ENCODE data around the gene KLC3. TPM values are rescaled to one million over a fixed set of nuclear protein-coding genes. Genes with fewer than 3 reads are reported as not detected.

The KLC3 gene
- total RNA-seq, 1 donor from 2014 or later: 8.9 TPM

GRCh38 chr19:45322311-45322710 is 18.2 kb upstream of the KLC3 start:
- Histone ChIP-seq H3K36me3 (ENCODE audit: control insufficient read depth, insufficient read depth, low read length) (no peaks in the 10 kb centered on the region), H3K27me3 (ENCODE audit: control insufficient read depth, insufficient read depth, low read length) (peaks cover 30% of the 10 kb centered on the region), H3K4me3 (ENCODE audit: low read depth, low read length) (no peak overlapping the region)
- DNase-seq (ENCODE audit: low read depth): no peak
- no peak for TF ChIP-seq CTCF (IDR thresholded peaks at IDR 0.05; ENCODE audit: insufficient read depth, low read length, poor library complexity, severe bottlenecking)

- DNase-seq (ENCODE audit: low read depth): no peak
- no peak for TF ChIP-seq CTCF (IDR thresholded peaks at IDR 0.05; ENCODE audit: insufficient read depth, low read length, poor library complexity, severe bottlenecking)
- peak within 1 kb of the TSS; percentile 15 for H3K4me3 ChIP-seq (ENCODE audit: low read depth, low read length)
- peaks cover 26% of the 10 kb centered on the region for H3K27me3 ChIP-seq (ENCODE audit: control insufficient read depth, insufficient read depth, low read length)
- no peaks in the 10 kb centered on the region for H3K36me3 ChIP-seq (ENCODE audit: control insufficient read depth, insufficient read depth, low read length)
These were observed 17.7 kb upstream of the KLC3 start, which contains the start of gene CKM for GRCh38 chr19:45322744-45323281. TSS of gene CKM (minus strand) at chr19:45322875. CDS start at chr19:45319713, 3,162 bp downstream.

- H3K27me3 ChIP-seq (ENCODE audit: control insufficient read depth, insufficient read depth, low read length): peaks cover 21% of the 10 kb centered on the region
- no peaks in the 10 kb centered on the region for H3K36me3 ChIP-seq (ENCODE audit: control insufficient read depth, insufficient read depth, low read length)
- no peak for TF ChIP-seq CTCF (IDR thresholded peaks at IDR 0.05; ENCODE audit: insufficient read depth, low read length, poor library complexity, severe bottlenecking)
- peak overlapping the region; percentile 15 for H3K4me3 ChIP-seq (ENCODE audit: low read depth, low read length)
- no peak for DNase-seq (ENCODE audit: low read depth)
These were observed 16.9 kb upstream of the KLC3 start for GRCh38 chr19:45323671-45324081.

GRCh38 chr19:45324349-45324907 is 16.1 kb upstream of the KLC3 start:
- Histone ChIP-seq H3K27me3 (ENCODE audit: control insufficient read depth, insufficient read depth, low read length) (peaks cover 17% of the 10 kb centered on the region), H3K36me3 (ENCODE audit: control insufficient read depth, insufficient read depth, low read length) (no peaks in the 10 kb centered on the region), H3K4me3 (ENCODE audit: low read depth, low read length) (no peak overlapping the region)
- TF ChIP-seq CTCF (IDR thresholded peaks at IDR 0.05; ENCODE audit: insufficient read depth, low read length, poor library complexity, severe bottlenecking): no peak
- DNase-seq (ENCODE audit: low read depth): no peak

GRCh38 chr19:45327404-45328143 is 13.0 kb upstream of the KLC3 start:
- Histone ChIP-seq H3K27me3 (ENCODE audit: control insufficient read depth, insufficient read depth, low read length) (peaks cover 17% of the 10 kb centered on the region), H3K36me3 (ENCODE audit: control insufficient read depth, insufficient read depth, low read length) (no peaks in the 10 kb centered on the region), H3K4me3 (ENCODE audit: low read depth, low read length) (no peak overlapping the region)
- no peak for DNase-seq (ENCODE audit: low read depth)
- TF ChIP-seq CTCF (IDR thresholded peaks at IDR 0.05; ENCODE audit: insufficient read depth, low read length, poor library complexity, severe bottlenecking): no peak

All from kidney epithelial cell (primary cell).